OCI-LY1 (cell line): ENCODE measurements around the gene CERS6.

ENCODE experiments used
- H2AFZ ChIP-seq: fragments of 200-600 bp; sonication (generic), shearing (Covaris generic); 2 replicates; pipeline ENCODE4 v1.6.0; 2014; ENCODE audit warnings: antibody characterized with exemption, mild to moderate bottlenecking, low read length
- H3F3A ChIP-seq: fragments of 200-600 bp; sonication (generic), shearing (Covaris generic); 2 replicates; pipeline ENCODE4 v1.6.0; 2014; ENCODE audit warnings: mild to moderate bottlenecking, antibody characterized with exemption, low read length, moderate library complexity; ENCODE audit not compliant: insufficient read depth
- H3K27ac ChIP-seq: fragments of 200-600 bp; sonication (generic); 2 replicates; pipeline ENCODE4 v1.5.1; 2014; ENCODE audit warnings: low read length, mixed run types, mild to moderate bottlenecking, low read depth; ENCODE audit not compliant: poor library complexity, severe bottlenecking
- H3K27me3 ChIP-seq: fragments of 200-600 bp; sonication (generic); 2 replicates; pipeline ENCODE4 v1.6.0; 2014; ENCODE audit warnings: antibody characterized with exemption, mild to moderate bottlenecking, low read length, moderate library complexity; ENCODE audit not compliant: insufficient read depth
- H3K36me3 ChIP-seq: fragments of 200-600 bp; sonication (generic); 2 replicates; pipeline ENCODE4 v1.6.1; 2014; ENCODE audit warnings: mild to moderate bottlenecking, antibody characterized with exemption, low read length, moderate library complexity, mixed read lengths; ENCODE audit not compliant: insufficient read depth
- H3K4me1 ChIP-seq: fragments of 200-600 bp; sonication (generic); 2 replicates; pipeline ENCODE4 v1.5.1; 2014; ENCODE audit warnings: mild to moderate bottlenecking, low read length, moderate library complexity; ENCODE audit not compliant: insufficient read depth, severe bottlenecking
- H3K4me2 ChIP-seq: fragments of 200-600 bp; sonication (generic), shearing (Covaris generic); 2 replicates; pipeline ENCODE4 v1.6.1; 2014; ENCODE audit warnings: low read length
- H3K4me3 ChIP-seq: fragments of 200-600 bp; sonication (generic); 2 replicates; pipeline ENCODE4 v1.5.1; 2014; ENCODE audit warnings: low read length, low read depth, mild to moderate bottlenecking, mixed read lengths; ENCODE audit not compliant: poor library complexity, severe bottlenecking
- H3K79me2 ChIP-seq: fragments of 200-600 bp; shearing (Covaris generic); 2 replicates; pipeline ENCODE4 v1.6.1; 2016; ENCODE audit warnings: mixed run types, low read length, mixed read lengths; ENCODE audit not compliant: insufficient read depth
- H3K9ac ChIP-seq: fragments of 200-600 bp; sonication (generic), shearing (Covaris generic); 2 replicates; pipeline ENCODE4 v1.6.1; 2014; ENCODE audit warnings: mild to moderate bottlenecking, low read length, mixed read lengths
- H3K9me2 ChIP-seq: fragments of 200-600 bp; sonication (generic), shearing (Covaris generic); 2 replicates; pipeline ENCODE4 v1.6.1; 2014; ENCODE audit warnings: low read depth, mild to moderate bottlenecking, low read length, mixed read lengths
- H3K9me3 ChIP-seq: fragments of 200-600 bp; shearing (Covaris generic); 2 replicates; pipeline ENCODE4 v1.6.1; 2014; ENCODE audit warnings: low read length, mixed read lengths
- H4K20me1 ChIP-seq: fragments of 200-600 bp; sonication (generic), shearing (Covaris generic); 2 replicates; pipeline ENCODE4 v1.6.0; 2016; ENCODE audit warnings: mild to moderate bottlenecking, low read length; ENCODE audit not compliant: insufficient read depth
- CTCF ChIP-seq: fragments of 200-600 bp; sonication (generic), shearing (Covaris generic); IDR thresholded peaks from 2 replicates; pipeline ENCODE4 v1.5.1; 2017; ENCODE audit warnings: mild to moderate bottlenecking, antibody characterized with exemption, low read length, moderate library complexity, mixed read lengths
- EZH2 ChIP-seq: fragments of 200-600 bp; sonication (generic), shearing (Covaris generic); IDR thresholded peaks from 2 replicates; pipeline ENCODE4 v1.8.0; 2017; ENCODE audit warnings: borderline replicate concordance, mixed run types, mild to moderate bottlenecking, antibody characterized with exemption, low read length, moderate library complexity, mixed read lengths

The CERS6 gene

GRCh38 chr2:168669151-168669550 lies 213.1 kb downstream of the CERS6 start:
- Histone ChIP-seq H3K27ac (no peak overlapping the region), H3F3A (no peaks in the 10 kb centered on the region), H3K27me3 (no peaks in the 10 kb centered on the region), H2AFZ (no peak overlapping the region), H3K9me2 (no peaks in the 10 kb centered on the region), H3K4me3 (no peak overlapping the region), H3K9me3 (no peaks in the 10 kb centered on the region), H3K4me2 (no peak overlapping the region), H3K79me2 (no peaks in the 10 kb centered on the region), H3K4me1 (no peaks in the 10 kb centered on the region), H3K9ac (no peak overlapping the region), H4K20me1 (no peaks in the 10 kb centered on the region), H3K36me3 (no peaks in the 10 kb centered on the region)
- TF ChIP-seq EZH2 (no peak), CTCF (no peak)

- no peak overlapping the region for H3K4me2 ChIP-seq
- no peaks in the 10 kb centered on the region for H3K36me3 ChIP-seq
- H3K9me2 ChIP-seq = no peaks in the 10 kb centered on the region
- no peaks in the 10 kb centered on the region for H3K79me2 ChIP-seq
- H3K9ac ChIP-seq = no peak overlapping the region
- no peaks in the 10 kb centered on the region for H4K20me1 ChIP-seq
- H2AFZ ChIP-seq = no peak overlapping the region
- no peaks in the 10 kb centered on the region for H3F3A ChIP-seq
- H3K27ac ChIP-seq = no peak overlapping the region
- no peak for TF ChIP-seq EZH2
- TF ChIP-seq CTCF = no peak
- no peaks in the 10 kb centered on the region for H3K4me1 ChIP-seq
- no peaks in the 10 kb centered on the region for H3K27me3 ChIP-seq
- no peaks in the 10 kb centered on the region for H3K9me3 ChIP-seq
- H3K4me3 ChIP-seq = no peak overlapping the region
Measured at GRCh38 chr2:168670478-168670877, 214.4 kb downstream of the CERS6 start.

- Histone ChIP-seq H3K9me3 (no peaks in the 10 kb centered on the region), H3K4me3 (no peak overlapping the region), H3K36me3 (no peaks in the 10 kb centered on the region), H2AFZ (no peak overlapping the region), H3K27ac (no peak overlapping the region), H4K20me1 (no peaks in the 10 kb centered on the region), H3K4me1 (no peaks in the 10 kb centered on the region), H3K4me2 (no peak overlapping the region), H3K79me2 (no peaks in the 10 kb centered on the region), H3K9ac (no peak overlapping the region), H3K9me2 (no peaks in the 10 kb centered on the region), H3F3A (no peaks in the 10 kb centered on the region), H3K27me3 (no peaks in the 10 kb centered on the region)
- TF ChIP-seq CTCF (no peak), EZH2 (no peak)
Measured at GRCh38 chr2:168671932-168672331, 215.9 kb downstream of the CERS6 start.
